ENCODE data around the gene ECI1.
A peak's percentile ranks its signal among the peaks of the same experiment; 100 is the strongest.

ECI1 gene

GRCh38 chr16:2250652-2251295, 613 bp downstream of the ECI1 start:
- no peak for DNase-seq (ENCODE audit: extremely low read depth, insufficient read length)
- peaks cover 21% of the 10 kb centered on the region for H3K36me3 ChIP-seq (ENCODE audit: control insufficient read depth, insufficient read depth, low read length)
- peak overlapping the region; percentile 63 for H3K4me3 ChIP-seq (replicated peaks; ENCODE audit: low read depth, low read length)
- TF ChIP-seq, protein P1, sequence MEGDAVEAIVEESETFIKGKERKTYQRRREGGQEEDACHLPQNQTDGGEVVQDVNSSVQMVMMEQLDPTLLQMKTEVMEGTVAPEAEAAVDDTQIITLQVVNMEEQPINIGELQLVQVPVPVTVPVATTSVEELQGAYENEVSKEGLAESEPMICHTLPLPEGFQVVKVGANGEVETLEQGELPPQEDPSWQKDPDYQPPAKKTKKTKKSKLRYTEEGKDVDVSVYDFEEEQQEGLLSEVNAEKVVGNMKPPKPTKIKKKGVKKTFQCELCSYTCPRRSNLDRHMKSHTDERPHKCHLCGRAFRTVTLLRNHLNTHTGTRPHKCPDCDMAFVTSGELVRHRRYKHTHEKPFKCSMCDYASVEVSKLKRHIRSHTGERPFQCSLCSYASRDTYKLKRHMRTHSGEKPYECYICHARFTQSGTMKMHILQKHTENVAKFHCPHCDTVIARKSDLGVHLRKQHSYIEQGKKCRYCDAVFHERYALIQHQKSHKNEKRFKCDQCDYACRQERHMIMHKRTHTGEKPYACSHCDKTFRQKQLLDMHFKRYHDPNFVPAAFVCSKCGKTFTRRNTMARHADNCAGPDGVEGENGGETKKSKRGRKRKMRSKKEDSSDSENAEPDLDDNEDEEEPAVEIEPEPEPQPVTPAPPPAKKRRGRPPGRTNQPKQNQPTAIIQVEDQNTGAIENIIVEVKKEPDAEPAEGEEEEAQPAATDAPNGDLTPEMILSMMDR (IDR thresholded peaks at IDR 0.05; ENCODE audit: insufficient read depth, low read length, poor library complexity, severe bottlenecking) = no peak
- no peaks in the 10 kb centered on the region for H3K27me3 ChIP-seq (replicated peaks; ENCODE audit: control insufficient read depth, insufficient read depth, low read length)

GRCh38 chr16:2246301-2246885, 5.0 kb downstream of the ECI1 start:
- no peak for DNase-seq (ENCODE audit: extremely low read depth, insufficient read length)
- Histone ChIP-seq H3K36me3 (ENCODE audit: control insufficient read depth, insufficient read depth, low read length) (peaks cover 24% of the 10 kb centered on the region), H3K4me3 (replicated peaks; ENCODE audit: low read depth, low read length) (no peak overlapping the region), H3K27me3 (replicated peaks; ENCODE audit: control insufficient read depth, insufficient read depth, low read length) (no peaks in the 10 kb centered on the region)
- TF ChIP-seq, protein P1 (IDR thresholded peaks at IDR 0.05; ENCODE audit: insufficient read depth, low read length, poor library complexity, severe bottlenecking) = no peak

- no peak for DNase-seq (ENCODE audit: extremely low read depth, insufficient read length)
- peaks cover 24% of the 10 kb centered on the region for H3K36me3 ChIP-seq (ENCODE audit: control insufficient read depth, insufficient read depth, low read length)
- TF ChIP-seq, protein P1 (IDR thresholded peaks at IDR 0.05; ENCODE audit: insufficient read depth, low read length, poor library complexity, severe bottlenecking) = no peak
Measured at GRCh38 chr16:2244926-2245795, 6.2 kb downstream of the ECI1 start.

GRCh38 chr16:2244301-2244700, 7.1 kb downstream of the ECI1 start:
- H3K4me3 ChIP-seq (replicated peaks; ENCODE audit: low read depth, low read length) = no peak overlapping the region
- DNase-seq (ENCODE audit: extremely low read depth, insufficient read length) = no peak
- peaks cover 28% of the 10 kb centered on the region for H3K36me3 ChIP-seq (ENCODE audit: control insufficient read depth, insufficient read depth, low read length)
- no peaks in the 10 kb centered on the region for H3K27me3 ChIP-seq (replicated peaks; ENCODE audit: control insufficient read depth, insufficient read depth, low read length)
- TF ChIP-seq, protein P1 (IDR thresholded peaks at IDR 0.05; ENCODE audit: insufficient read depth, low read length, poor library complexity, severe bottlenecking) = no peak

More at GRCh38 chr16:2244926-2245795, 6.2 kb downstream of the ECI1 start:
- Histone ChIP-seq H3K4me3 (replicated peaks; ENCODE audit: low read depth, low read length) (no peak overlapping the region), H3K27me3 (replicated peaks; ENCODE audit: control insufficient read depth, insufficient read depth, low read length) (no peaks in the 10 kb centered on the region)

DNA sequence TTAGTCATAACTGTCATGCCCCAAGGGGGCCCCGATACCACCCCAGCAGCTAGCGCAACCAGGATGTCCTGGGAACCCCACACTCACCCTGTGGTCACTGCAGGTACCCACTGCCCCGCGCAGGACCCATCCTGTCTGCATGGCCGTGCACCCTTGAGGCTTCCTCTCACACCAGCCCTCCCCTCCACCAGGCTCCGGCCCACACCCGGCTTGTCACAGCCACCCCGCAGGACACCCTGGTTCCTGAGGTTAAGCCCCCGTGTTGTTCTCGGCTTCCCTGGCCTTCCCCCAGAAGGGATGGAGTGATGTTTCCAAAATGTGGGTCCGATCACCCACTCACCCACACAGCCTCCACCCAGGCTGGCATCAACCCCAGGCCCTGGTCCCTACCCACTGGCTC, 7.6 kb downstream of the ECI1 start:
- peaks cover 28% of the 10 kb centered on the region for H3K36me3 ChIP-seq (ENCODE audit: control insufficient read depth, insufficient read depth, low read length)

More for the DNA sequence above, 7.6 kb downstream of the ECI1 start:
- H3K27me3 ChIP-seq (replicated peaks; ENCODE audit: control insufficient read depth, insufficient read depth, low read length) = no peaks in the 10 kb centered on the region
- no peak for DNase-seq (ENCODE audit: extremely low read depth, insufficient read length)
- TF ChIP-seq, protein P1 (IDR thresholded peaks at IDR 0.05; ENCODE audit: insufficient read depth, low read length, poor library complexity, severe bottlenecking) = no peak
- no peak overlapping the region for H3K4me3 ChIP-seq (replicated peaks; ENCODE audit: low read depth, low read length)
